IPS-18c (cell line): ENCODE data around the gene KCTD19.
A peak's percentile ranks its signal among the peaks of the same experiment; 100 is the strongest.

ENCODE experiments used
- H3K4me3 ChIP-seq: 2 replicates; pipeline ENCODE4 v1.7.0; 2013; ENCODE audit warnings: low read depth, mild to moderate bottlenecking, low read length, moderate library complexity; ENCODE audit not compliant: insufficient read depth
- H3K9me3 ChIP-seq: one replicate; pipeline ENCODE4 v1.6.1; 2013; ENCODE audit warnings: mild to moderate bottlenecking, low read length, moderate library complexity; ENCODE audit not compliant: control insufficient read depth, insufficient read depth

The KCTD19 gene

GRCh38 chr16:67336116-67336515, 9.6 kb upstream of the KCTD19 start:
- Histone ChIP-seq H3K9me3 (no peaks in the 10 kb centered on the region), H3K4me3 (no peak overlapping the region)

- Histone ChIP-seq H3K9me3 (no peaks in the 10 kb centered on the region), H3K4me3 (no peak overlapping the region)
Measured at GRCh38 chr16:67333315-67333714, 6.8 kb upstream of the KCTD19 start.

GRCh38 chr16:67329901-67330300, 3.4 kb upstream of the KCTD19 start:
- Histone ChIP-seq H3K9me3 (no peaks in the 10 kb centered on the region), H3K4me3 (no peak overlapping the region)

GRCh38 chr16:67327743-67328142, 1.2 kb upstream of the KCTD19 start:
- H3K4me3 ChIP-seq = no peak overlapping the region
- no peaks in the 10 kb centered on the region for H3K9me3 ChIP-seq

- Histone ChIP-seq H3K9me3 (no peaks in the 10 kb centered on the region), H3K4me3 (peak overlapping the region; percentile 59)
Measured at GRCh38 chr16:67326115-67326471, 448 bp downstream of the KCTD19 start.

- H3K4me3 ChIP-seq = no peak overlapping the region
- no peaks in the 10 kb centered on the region for H3K9me3 ChIP-seq
Measured at GRCh38 chr16:67317853-67318252, 8.7 kb downstream of the KCTD19 start.

- no peaks in the 10 kb centered on the region for H3K9me3 ChIP-seq
- no peak overlapping the region for H3K4me3 ChIP-seq
Measured at GRCh38 chr16:67312719-67313118, 13.8 kb downstream of the KCTD19 start.

GRCh38 chr16:67311607-67312488, 14.7 kb downstream of the KCTD19 start:
- Histone ChIP-seq H3K4me3 (no peak overlapping the region), H3K9me3 (no peaks in the 10 kb centered on the region)

GRCh38 chr16:67310561-67310960, 16.0 kb downstream of the KCTD19 start:
- Histone ChIP-seq H3K9me3 (no peaks in the 10 kb centered on the region), H3K4me3 (no peak overlapping the region)

GRCh38 chr16:67305216-67306071, 21.1 kb downstream of the KCTD19 start:
- Histone ChIP-seq H3K4me3 (no peak overlapping the region), H3K9me3 (no peaks in the 10 kb centered on the region)

GRCh38 chr16:67304020-67304419, 22.5 kb downstream of the KCTD19 start:
- Histone ChIP-seq H3K4me3 (no peak overlapping the region), H3K9me3 (no peaks in the 10 kb centered on the region)

- H3K4me3 ChIP-seq = no peak overlapping the region
- no peaks in the 10 kb centered on the region for H3K9me3 ChIP-seq
Measured at GRCh38 chr16:67302970-67303369, 23.6 kb downstream of the KCTD19 start.

GRCh38 chr16:67302076-67302475, 24.5 kb downstream of the KCTD19 start:
- Histone ChIP-seq H3K4me3 (no peak overlapping the region), H3K9me3 (no peaks in the 10 kb centered on the region)

- H3K9me3 ChIP-seq = no peaks in the 10 kb centered on the region
- H3K4me3 ChIP-seq = no peak overlapping the region
Measured at GRCh38 chr16:67301080-67301782, 25.3 kb downstream of the KCTD19 start.

- Histone ChIP-seq H3K4me3 (no peak overlapping the region), H3K9me3 (no peaks in the 10 kb centered on the region)
Measured at GRCh38 chr16:67299269-67299668, 27.3 kb downstream of the KCTD19 start.

- no peaks in the 10 kb centered on the region for H3K9me3 ChIP-seq
- no peak overlapping the region for H3K4me3 ChIP-seq
Measured at GRCh38 chr16:67298277-67298676, 28.3 kb downstream of the KCTD19 start.

- no peaks in the 10 kb centered on the region for H3K9me3 ChIP-seq
- H3K4me3 ChIP-seq = no peak overlapping the region
Measured at GRCh38 chr16:67296420-67296819, 30.1 kb downstream of the KCTD19 start.
